Endodermal cell (in vitro differentiated cells): ENCODE results near the gene IL4I1. TPM values are rescaled to one million over a fixed set of nuclear protein-coding genes. Genes with fewer than 3 reads are reported as not detected.

Experiments used
- DNase-seq: peaks from one replicate; pipeline ENCODE4 v3.0.0-alpha.2; 2017
- H3K27ac ChIP-seq: 2 replicates; pipeline ENCODE4 v1.5.1; 2013; ENCODE audit warnings: mild to moderate bottlenecking, low read depth, low read length, moderate library complexity
- H3K27me3 ChIP-seq: 2 replicates; pipeline ENCODE4 v1.6.1; 2013; ENCODE audit warnings: mild to moderate bottlenecking, low read length, moderate library complexity; ENCODE audit not compliant: insufficient read depth, control insufficient read depth, poor library complexity, severe bottlenecking
- H3K36me3 ChIP-seq: 2 replicates; pipeline ENCODE4 v1.7.0; 2013; ENCODE audit warnings: mild to moderate bottlenecking, low read length, moderate library complexity; ENCODE audit not compliant: control insufficient read depth, insufficient read depth
- H3K4me1 ChIP-seq: one replicate; pipeline ENCODE4 v1.7.0; 2013; ENCODE audit warnings: low read length; ENCODE audit not compliant: control insufficient read depth, insufficient read depth
- H3K4me3 ChIP-seq: 2 replicates; pipeline ENCODE4 v1.5.1; 2013; ENCODE audit warnings: mild to moderate bottlenecking, low read length, moderate library complexity
- H3K9ac ChIP-seq: 2 replicates; pipeline ENCODE4 v1.6.1; 2013; ENCODE audit warnings: mild to moderate bottlenecking, low read length, moderate library complexity; ENCODE audit not compliant: poor library complexity, severe bottlenecking; ENCODE audit errors: extremely low read depth
- H3K9me3 ChIP-seq: 2 replicates; pipeline ENCODE4 v1.6.1; 2013; ENCODE audit warnings: mild to moderate bottlenecking, low read length, moderate library complexity; ENCODE audit not compliant: control insufficient read depth
- H3K27ac Mint-ChIP-seq: 2 replicates; pipeline ENCODE4 v1.8.0; 2020; ENCODE audit warnings: mixed read lengths
- H3K27me3 Mint-ChIP-seq: 2 replicates; pipeline ENCODE4 v1.8.0; 2021; ENCODE audit warnings: mild to moderate bottlenecking, mixed read lengths; ENCODE audit not compliant: insufficient read depth
- H3K36me3 Mint-ChIP-seq: 2 replicates; pipeline ENCODE4 v1.8.0; 2020; ENCODE audit warnings: low read depth, mixed read lengths
- H3K4me1 Mint-ChIP-seq: 2 replicates; pipeline ENCODE4 v1.8.0; 2020; ENCODE audit warnings: mixed read lengths
- H3K4me3 Mint-ChIP-seq: 2 replicates; pipeline ENCODE4 v1.8.0; 2020; ENCODE audit warnings: mild to moderate bottlenecking, moderate library complexity, mixed read lengths
- H3K9me3 Mint-ChIP-seq: 2 replicates; pipeline ENCODE4 v1.8.0; 2020; ENCODE audit warnings: mild to moderate bottlenecking, mixed read lengths
- WGBS, 2 experiments: methylation state at CpG; one replicate each; pipeline versions ENCODE4 v1.1.5 to v1.1.7; 2013; ENCODE audit warnings: missing lambda C conversion rate in 2 of 2, mixed read lengths in 1 of 2; ENCODE audit not compliant: insufficient coverage in 1 of 2, insufficient read length in 1 of 2; 5-methylcytosine and 5-hydroxymethylcytosine counted together
- total RNA-seq, 2 donors: library from RNA; stranded (reverse); fragmentation: NEBNext Ultra II Directional in 1 of 2; extraction: Animal tissue kit (Norgen Biotek cat#: 25700) in 1 of 2; gene quantifications; 2 replicates in 1 of 2; 3 replicates in 1 of 2; pipeline ENCODE4 v1.2.1, GENCODE V29; 2021
- TF ChIP-seq, protein P1 (sequence below): fragments of 200-600 bp; sonication (generic); conservative IDR thresholded peaks from 2 replicates; pipeline ENCODE4 v1.5.0; 2021; ENCODE audit warnings: antibody characterized with exemption, mild to moderate bottlenecking

The IL4I1 gene
- total RNA-seq, 2 donors from 2014 or later = 0.97 TPM; not detected in 1

DNA sequence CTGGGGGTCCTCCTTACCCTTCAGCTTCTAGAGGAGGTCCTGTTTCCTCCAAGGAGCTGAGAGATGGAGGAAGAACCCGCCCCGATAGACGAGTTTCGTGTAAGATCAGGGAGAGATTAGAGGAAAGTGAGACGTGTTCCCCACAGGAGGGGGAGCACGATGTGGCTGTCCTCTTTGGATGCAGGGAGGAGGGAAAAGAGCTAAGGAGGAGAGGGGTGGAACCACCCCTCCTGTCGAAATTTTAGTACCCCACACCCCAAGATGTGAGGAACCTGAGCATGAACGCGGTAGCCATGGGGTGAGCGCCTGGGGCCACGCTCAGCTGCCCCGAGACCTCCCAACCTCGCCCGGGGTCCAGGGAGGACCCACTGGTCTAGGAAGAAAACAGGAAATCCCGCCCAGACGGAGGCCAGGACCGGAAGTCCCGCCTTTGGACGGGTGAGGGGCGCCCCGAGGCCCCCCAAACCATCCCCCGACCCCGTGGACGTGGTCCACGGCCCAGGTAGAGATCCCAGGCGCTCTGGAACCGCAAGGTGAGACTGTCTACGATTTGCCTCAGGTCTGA lies 20.7 kb downstream of the IL4I1 start:
- peak overlapping the region; percentile 93 for H3K9ac ChIP-seq
- Mint-ChIP-seq H3K4me1 (peaks cover 5% of the 10 kb centered on the region), H3K27me3 (no peaks in the 10 kb centered on the region), H3K9me3 (no peaks in the 10 kb centered on the region), H3K27ac (no peak overlapping the region), H3K4me3 (no peak overlapping the region), H3K36me3 (peaks cover 29% of the 10 kb centered on the region)
- no peaks in the 10 kb centered on the region for H3K9me3 ChIP-seq
- peak overlapping the region; percentile 61 for H3K27ac ChIP-seq
- DNase-seq = peak; percentile 84
- H3K27me3 ChIP-seq = no peaks in the 10 kb centered on the region
- no peaks in the 10 kb centered on the region for H3K4me1 ChIP-seq
- TF ChIP-seq, protein P1, sequence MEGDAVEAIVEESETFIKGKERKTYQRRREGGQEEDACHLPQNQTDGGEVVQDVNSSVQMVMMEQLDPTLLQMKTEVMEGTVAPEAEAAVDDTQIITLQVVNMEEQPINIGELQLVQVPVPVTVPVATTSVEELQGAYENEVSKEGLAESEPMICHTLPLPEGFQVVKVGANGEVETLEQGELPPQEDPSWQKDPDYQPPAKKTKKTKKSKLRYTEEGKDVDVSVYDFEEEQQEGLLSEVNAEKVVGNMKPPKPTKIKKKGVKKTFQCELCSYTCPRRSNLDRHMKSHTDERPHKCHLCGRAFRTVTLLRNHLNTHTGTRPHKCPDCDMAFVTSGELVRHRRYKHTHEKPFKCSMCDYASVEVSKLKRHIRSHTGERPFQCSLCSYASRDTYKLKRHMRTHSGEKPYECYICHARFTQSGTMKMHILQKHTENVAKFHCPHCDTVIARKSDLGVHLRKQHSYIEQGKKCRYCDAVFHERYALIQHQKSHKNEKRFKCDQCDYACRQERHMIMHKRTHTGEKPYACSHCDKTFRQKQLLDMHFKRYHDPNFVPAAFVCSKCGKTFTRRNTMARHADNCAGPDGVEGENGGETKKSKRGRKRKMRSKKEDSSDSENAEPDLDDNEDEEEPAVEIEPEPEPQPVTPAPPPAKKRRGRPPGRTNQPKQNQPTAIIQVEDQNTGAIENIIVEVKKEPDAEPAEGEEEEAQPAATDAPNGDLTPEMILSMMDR = no peak
- peak overlapping the region; percentile 96 for H3K4me3 ChIP-seq
- 0 to 3% methylated on average over 13 to 28 of the region's 28 CpGs for WGBS, 2 experiments
- H3K36me3 ChIP-seq = peaks cover 24% of the 10 kb centered on the region

DNA sequence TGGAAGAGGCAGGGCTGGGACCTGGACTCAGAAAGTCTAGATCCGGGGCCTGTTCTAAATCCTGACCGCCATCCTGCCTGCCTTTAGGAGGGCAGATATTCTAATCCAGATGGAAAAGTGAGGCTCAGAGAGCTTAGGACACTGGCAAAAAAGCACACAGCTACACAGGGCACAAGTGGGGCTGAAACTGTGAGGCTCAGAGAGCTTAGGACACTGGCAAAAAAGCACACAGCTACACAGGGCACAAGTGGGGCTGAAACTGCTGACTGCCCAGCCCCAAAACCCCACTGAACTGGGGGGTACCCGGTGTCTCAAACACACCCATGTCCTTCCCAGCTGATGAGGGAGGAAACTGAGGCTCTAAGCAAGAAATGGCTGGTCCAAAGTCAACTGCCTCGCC lies 21.5 kb downstream of the IL4I1 start:
- Mint-ChIP-seq H3K27me3 (no peaks in the 10 kb centered on the region), H3K9me3 (no peaks in the 10 kb centered on the region), H3K36me3 (peaks cover 24% of the 10 kb centered on the region), H3K27ac (no peak overlapping the region), H3K4me1 (peaks cover 11% of the 10 kb centered on the region), H3K4me3 (no peak overlapping the region)
- Histone ChIP-seq H3K4me1 (peaks cover 4% of the 10 kb centered on the region), H3K4me3 (peak overlapping the region; percentile 96), H3K27me3 (no peaks in the 10 kb centered on the region), H3K27ac (no peak overlapping the region), H3K36me3 (peaks cover 18% of the 10 kb centered on the region), H3K9me3 (no peaks in the 10 kb centered on the region), H3K9ac (peak overlapping the region; percentile 93)
- WGBS, 2 experiments = 88 to 92% methylated on average over 2 to 4 of the region's 4 CpGs
- TF ChIP-seq, protein P1 = no peak
- no peak for DNase-seq

DNA sequence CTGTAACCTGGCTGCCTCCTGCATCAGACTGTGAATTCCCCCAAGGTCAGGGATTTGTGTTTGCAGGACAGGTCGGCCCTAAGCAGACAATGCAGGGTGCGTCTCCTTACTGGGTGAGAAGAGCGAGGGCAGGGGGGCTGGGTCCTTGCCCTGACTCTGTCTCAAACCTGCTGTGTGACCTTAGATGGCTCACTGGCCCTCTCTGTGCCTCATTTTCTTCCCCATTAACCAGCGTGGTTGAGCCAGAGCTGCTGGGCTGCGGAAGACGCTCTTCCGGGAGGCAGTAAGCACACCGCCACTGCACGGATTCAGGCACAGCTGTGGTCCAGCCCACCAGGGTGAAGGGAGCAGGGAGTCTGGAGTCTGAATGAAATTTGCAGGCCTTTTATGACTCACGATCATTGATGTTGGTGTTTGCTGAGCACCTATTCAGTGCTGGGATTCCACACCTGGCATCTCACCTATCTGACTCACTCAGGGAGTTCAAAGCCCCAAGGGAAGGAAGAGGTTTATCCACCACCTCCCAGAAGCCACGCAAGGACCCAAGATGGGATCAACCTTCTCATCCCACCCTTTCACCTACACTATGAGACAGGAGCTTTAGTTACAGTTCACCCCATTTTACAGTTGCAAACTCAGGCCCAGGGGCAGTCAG lies 22.1 kb downstream of the IL4I1 start:
- Mint-ChIP-seq H3K4me3 (no peak overlapping the region), H3K27ac (no peak overlapping the region), H3K4me1 (peaks cover 13% of the 10 kb centered on the region), H3K36me3 (peaks cover 22% of the 10 kb centered on the region), H3K9me3 (no peaks in the 10 kb centered on the region), H3K27me3 (no peaks in the 10 kb centered on the region)
- Histone ChIP-seq H3K4me1 (peaks cover 4% of the 10 kb centered on the region), H3K27ac (no peak overlapping the region), H3K9ac (no peak overlapping the region), H3K4me3 (peak overlapping the region; percentile 96), H3K27me3 (no peaks in the 10 kb centered on the region), H3K9me3 (no peaks in the 10 kb centered on the region), H3K36me3 (peaks cover 15% of the 10 kb centered on the region)
- 93% methylated on average over 10 to 11 of the region's 11 CpGs for WGBS, 2 experiments
- TF ChIP-seq, protein P1 = no peak
- no peak for DNase-seq
